CD4-positive, CD25-positive, alpha-beta regulatory T cell (primary cell): Measurements from ENCODE around the gene DYNC1H1. TPM values are rescaled to one million over a fixed set of nuclear protein-coding genes. Genes with fewer than 3 reads are reported as not detected.

Experiments
- ATAC-seq, 2 donors: fragments of 150-1000 bp; cut with Tn5 transposase; one replicate each; pipeline ENCODE4 v1.10.0; 2021; ENCODE audit warnings: low read depth in 2 of 2, moderate number of reproducible peaks in 2 of 2, moderate library complexity in 1 of 2
- DNase-seq, 3 donors: peaks; one replicate each; pipeline versions ENCODE4 v3.0.0 to v3.0.0-alpha.2; 2012 to 2022; ENCODE audit warnings: mixed read lengths in 1 of 3
- H3K27ac ChIP-seq: one replicate; pipeline ENCODE4 v1.7.0; 2013; ENCODE audit warnings: mild to moderate bottlenecking, low read length; ENCODE audit not compliant: insufficient read depth, poor library complexity, severe bottlenecking
- H3K27me3 ChIP-seq: one replicate; pipeline ENCODE4 v1.7.0; 2013; ENCODE audit warnings: low read length; ENCODE audit not compliant: control insufficient read depth, insufficient read depth
- H3K36me3 ChIP-seq: one replicate; pipeline ENCODE4 v1.7.0; 2013; ENCODE audit warnings: mild to moderate bottlenecking, low read length, moderate library complexity; ENCODE audit not compliant: control insufficient read depth, insufficient read depth
- H3K4me1 ChIP-seq: 2 replicates; pipeline ENCODE4 v1.7.0; 2013; ENCODE audit warnings: mild to moderate bottlenecking, low read length; ENCODE audit not compliant: insufficient read depth, control insufficient read depth, poor library complexity, severe bottlenecking
- H3K4me3 ChIP-seq: one replicate; pipeline ENCODE4 v1.7.0; 2013; ENCODE audit warnings: low read depth, mild to moderate bottlenecking, low read length, moderate library complexity
- H3K9me3 ChIP-seq, 2 experiments: 1 replicate in 1 of 2; 2 replicates in 1 of 2; pipeline ENCODE4 v1.7.0; 2013; ENCODE audit warnings: low read length in 2 of 2, mild to moderate bottlenecking in 1 of 2, moderate library complexity in 1 of 2; ENCODE audit not compliant: control insufficient read depth in 2 of 2
- H3K27ac Mint-ChIP-seq, 3 donors: one replicate each; pipeline ENCODE4 v1.8.0; 2020 to 2022; ENCODE audit warnings: mild to moderate bottlenecking in 3 of 3, mixed read lengths in 3 of 3, moderate library complexity in 2 of 3
- H3K27me3 Mint-ChIP-seq: one replicate; pipeline ENCODE4 v1.8.0; 2022; ENCODE audit warnings: mild to moderate bottlenecking, mixed read lengths
- H3K36me3 Mint-ChIP-seq: one replicate; pipeline ENCODE4 v1.8.0; 2020; ENCODE audit warnings: mixed read lengths
- H3K4me1 Mint-ChIP-seq, 4 donors: one replicate each; pipeline ENCODE4 v1.8.0; 2020 to 2022; ENCODE audit warnings: mixed read lengths in 4 of 4, mild to moderate bottlenecking in 1 of 4
- H3K4me3 Mint-ChIP-seq, 4 donors: one replicate each; pipeline ENCODE4 v1.8.0; 2020 to 2022; ENCODE audit warnings: mild to moderate bottlenecking in 4 of 4, mixed read lengths in 4 of 4, moderate library complexity in 3 of 4
- H3K9me3 Mint-ChIP-seq, 7 donors: one replicate each; pipeline ENCODE4 v1.8.0; 2020 to 2022; ENCODE audit warnings: mixed read lengths in 7 of 7, mild to moderate bottlenecking in 3 of 7, moderate library complexity in 2 of 7
- polyA plus RNA-seq, 4 donors: library from polyadenylated mRNA; unstranded; fragments of 300-500 nt; fragmentation: Illumina TruSeq; gene quantifications; one replicate each; pipeline ENCODE4 v1.2.3, GENCODE V29; 2021
- total RNA-seq: library from RNA; stranded (reverse); gene quantifications from one replicate; pipeline ENCODE4 v1.2.3, GENCODE V29; 2022

DYNC1H1 gene
- total and polyA plus RNA-seq, 5 donors from 2014 or later, result 23.6 to 314 (median 34.7) TPM

- Mint-ChIP-seq H3K27me3 (no peaks in the 10 kb centered on the region), H3K36me3 (peaks cover 65% of the 10 kb centered on the region), H3K4me3 (no peak overlapping the region), H3K27ac (no peak overlapping the region), H3K9me3 (no peaks in the 10 kb centered on the region), H3K4me1 (no peaks in the 10 kb centered on the region)
- Histone ChIP-seq H3K27me3 (no peaks in the 10 kb centered on the region), H3K27ac (no peak overlapping the region), H3K4me3 (no peak overlapping the region), H3K36me3 (peaks cover 95% of the 10 kb centered on the region), H3K4me1 (no peaks in the 10 kb centered on the region), H3K9me3 (no peaks in the 10 kb centered on the region)
- no peak for ATAC-seq
- no peak for DNase-seq
These were observed 44.5 kb downstream of the DYNC1H1 start for GRCh38 chr14:102008891-102009290.

DNA sequence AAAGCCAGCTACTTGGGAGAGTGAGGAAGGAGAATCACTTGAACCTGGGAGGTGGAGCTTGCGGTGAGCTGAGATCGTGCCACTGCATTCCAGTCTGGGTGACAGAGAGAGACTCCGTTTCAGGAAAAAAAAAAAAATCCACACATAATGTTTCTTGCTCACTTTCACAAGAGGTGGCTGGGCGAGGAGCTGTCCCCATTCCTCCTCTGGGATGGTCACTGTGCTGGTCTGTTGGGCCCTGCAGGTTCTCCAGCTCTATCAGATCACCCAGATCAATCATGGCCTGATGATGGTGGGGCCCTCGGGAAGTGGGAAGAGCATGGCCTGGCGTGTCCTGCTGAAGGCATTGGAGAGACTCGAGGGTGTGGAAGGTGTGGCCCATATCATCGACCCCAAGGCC is 47.3 kb downstream of the DYNC1H1 start:
- DNase-seq (no peak), ATAC-seq (no peak)
- Mint-ChIP-seq H3K36me3 (peaks cover 71% of the 10 kb centered on the region), H3K27ac (no peak overlapping the region), H3K4me3 (no peak overlapping the region), H3K9me3 (no peaks in the 10 kb centered on the region), H3K4me1 (no peaks in the 10 kb centered on the region), H3K27me3 (no peaks in the 10 kb centered on the region)
- Histone ChIP-seq H3K27ac (no peak overlapping the region), H3K27me3 (no peaks in the 10 kb centered on the region), H3K4me1 (no peaks in the 10 kb centered on the region), H3K9me3 (no peaks in the 10 kb centered on the region), H3K4me3 (no peak overlapping the region), H3K36me3 (peaks cover 97% of the 10 kb centered on the region)

DNA sequence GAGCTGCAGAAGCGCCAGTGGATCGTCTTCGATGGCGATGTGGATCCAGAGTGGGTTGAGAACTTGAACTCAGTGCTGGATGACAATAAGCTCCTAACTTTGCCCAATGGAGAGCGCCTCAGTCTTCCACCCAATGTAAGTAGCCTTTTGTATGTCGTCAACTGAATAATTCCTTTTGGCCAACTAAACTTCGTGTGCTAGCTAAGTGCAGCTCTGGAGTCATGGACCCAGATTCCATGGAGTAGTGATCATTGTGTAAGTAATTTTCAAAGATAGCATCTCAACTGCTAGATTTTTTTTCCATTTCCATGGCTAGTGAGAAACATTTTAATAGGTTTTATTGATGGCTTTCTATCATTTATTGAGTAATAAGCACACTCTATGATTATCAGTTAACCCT is 48.0 kb downstream of the DYNC1H1 start:
- Mint-ChIP-seq H3K9me3 (no peaks in the 10 kb centered on the region), H3K27me3 (no peaks in the 10 kb centered on the region), H3K36me3 (peaks cover 70% of the 10 kb centered on the region), H3K4me3 (no peak overlapping the region), H3K4me1 (no peaks in the 10 kb centered on the region), H3K27ac (no peak overlapping the region)
- H3K4me1 ChIP-seq, result no peaks in the 10 kb centered on the region
- ATAC-seq (no peak), DNase-seq (no peak)
- H3K27me3 ChIP-seq, result no peaks in the 10 kb centered on the region
- no peak overlapping the region for H3K27ac ChIP-seq
- no peak overlapping the region for H3K4me3 ChIP-seq
- peaks cover 98% of the 10 kb centered on the region for H3K36me3 ChIP-seq
- H3K9me3 ChIP-seq, result no peaks in the 10 kb centered on the region

DNA sequence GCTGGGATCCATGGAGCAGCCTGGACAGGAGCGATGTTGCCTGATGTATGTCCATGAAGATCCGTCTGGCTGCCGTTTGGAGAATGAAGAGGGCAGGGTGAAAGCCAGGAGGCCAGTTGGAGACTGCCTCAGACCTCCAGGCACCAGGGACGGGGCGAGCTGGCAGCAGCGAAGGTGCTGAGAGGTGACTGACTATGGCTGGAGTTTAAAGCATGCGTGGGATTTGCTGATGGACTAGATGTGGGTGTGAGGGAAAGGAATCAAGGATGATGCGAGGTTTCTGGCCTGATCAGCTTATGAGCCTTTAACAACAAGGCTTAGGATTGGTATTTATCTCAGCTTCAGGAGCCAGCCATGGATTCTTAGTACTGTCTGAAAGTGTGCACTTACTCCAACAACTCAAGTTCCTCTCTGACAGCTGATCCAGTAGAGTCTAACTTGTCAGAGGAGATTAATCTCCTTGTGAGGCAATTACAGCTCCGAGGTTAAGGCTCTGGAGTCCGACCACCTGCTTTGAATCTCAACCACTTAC is 49.4 kb downstream of the DYNC1H1 start:
- no peak for ATAC-seq
- Histone ChIP-seq H3K9me3 (no peaks in the 10 kb centered on the region), H3K36me3 (peaks cover 95% of the 10 kb centered on the region), H3K27ac (no peak overlapping the region), H3K27me3 (no peaks in the 10 kb centered on the region), H3K4me3 (no peak overlapping the region), H3K4me1 (no peaks in the 10 kb centered on the region)
- Mint-ChIP-seq H3K4me3 (no peak overlapping the region), H3K9me3 (no peaks in the 10 kb centered on the region), H3K4me1 (peaks cover 0 to 3% (median 0%) of the 10 kb centered on the region in 4 donors), H3K36me3 (peaks cover 77% of the 10 kb centered on the region), H3K27me3 (no peaks in the 10 kb centered on the region), H3K27ac (no peak overlapping the region)
- DNase-seq, result no peak

- peaks cover 80% of the 10 kb centered on the region for H3K36me3 Mint-ChIP-seq
- ATAC-seq (no peak), DNase-seq (no peak)
- H3K27ac Mint-ChIP-seq, result no peak overlapping the region
- peaks cover 0 to 13% (median 7%) of the 10 kb centered on the region in 4 donors for H3K4me1 Mint-ChIP-seq
- H3K27me3 Mint-ChIP-seq, result no peaks in the 10 kb centered on the region
- H3K4me3 Mint-ChIP-seq, result no peak overlapping the region
- no peaks in the 10 kb centered on the region for H3K9me3 Mint-ChIP-seq
- no peaks in the 10 kb centered on the region for H3K27me3 ChIP-seq
- no peak overlapping the region for H3K4me3 ChIP-seq
- no peaks in the 10 kb centered on the region for H3K9me3 ChIP-seq
- H3K4me1 ChIP-seq, result peaks cover 8% of the 10 kb centered on the region
- H3K27ac ChIP-seq, result no peak overlapping the region
- H3K36me3 ChIP-seq, result peaks cover 95% of the 10 kb centered on the region
These were observed 50.8 kb downstream of the DYNC1H1 start for GRCh38 chr14:102015045-102015685.

GRCh38 chr14:102015771-102016170 is 51.4 kb downstream of the DYNC1H1 start:
- Histone ChIP-seq H3K9me3 (no peaks in the 10 kb centered on the region), H3K27ac (no peak overlapping the region), H3K27me3 (no peaks in the 10 kb centered on the region), H3K36me3 (peaks cover 95% of the 10 kb centered on the region), H3K4me1 (peaks cover 13% of the 10 kb centered on the region), H3K4me3 (no peak overlapping the region)
- H3K36me3 Mint-ChIP-seq, result peaks cover 80% of the 10 kb centered on the region
- DNase-seq (no peak), ATAC-seq (no peak)
- no peak overlapping the region for H3K4me3 Mint-ChIP-seq
- peaks cover 0 to 20% (median 12%) of the 10 kb centered on the region in 4 donors for H3K4me1 Mint-ChIP-seq
- no peaks in the 10 kb centered on the region for H3K9me3 Mint-ChIP-seq
- peak overlapping the region in 1 of 3 donors; percentile 19 for H3K27ac Mint-ChIP-seq
- H3K27me3 Mint-ChIP-seq, result no peaks in the 10 kb centered on the region

DNA sequence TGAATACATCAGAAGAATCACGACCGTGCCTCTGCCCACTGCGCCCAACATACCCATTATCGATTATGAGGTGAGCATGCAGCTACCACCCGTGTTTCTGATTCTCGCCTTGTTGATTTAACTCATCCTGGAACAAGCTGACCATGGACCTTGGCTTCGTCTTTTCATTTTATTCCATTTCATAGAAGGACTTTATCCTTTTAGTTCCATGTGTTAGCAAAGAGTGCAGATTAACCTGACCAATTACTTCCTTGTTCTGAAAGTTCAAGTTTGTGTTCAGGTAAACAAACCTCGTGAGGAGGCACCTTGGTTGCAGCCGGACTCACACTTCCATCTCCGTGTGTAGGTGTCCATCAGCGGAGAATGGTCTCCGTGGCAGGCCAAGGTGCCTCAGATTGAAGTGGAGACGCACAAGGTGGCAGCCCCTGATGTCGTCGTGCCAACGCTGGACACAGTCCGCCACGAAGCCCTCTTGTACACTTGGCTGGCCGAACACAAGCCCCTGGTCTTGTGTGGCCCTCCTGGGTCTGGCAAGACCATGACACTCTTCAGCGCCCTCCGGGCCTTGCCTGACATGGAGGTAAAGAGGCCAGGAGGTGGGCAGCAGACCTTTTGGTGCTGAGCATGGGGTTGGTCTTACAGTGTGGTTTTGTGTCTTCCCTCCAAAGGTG is 52.2 kb downstream of the DYNC1H1 start:
- peaks cover 13% of the 10 kb centered on the region for H3K4me1 ChIP-seq
- Mint-ChIP-seq H3K27me3 (no peaks in the 10 kb centered on the region), H3K36me3 (peaks cover 78% of the 10 kb centered on the region), H3K4me3 (no peak overlapping the region), H3K9me3 (no peaks in the 10 kb centered on the region), H3K27ac (no peak overlapping the region), H3K4me1 (peaks cover 0 to 26% (median 12%) of the 10 kb centered on the region in 4 donors)
- H3K4me3 ChIP-seq, result no peak overlapping the region
- no peaks in the 10 kb centered on the region for H3K27me3 ChIP-seq
- peaks cover 95% of the 10 kb centered on the region for H3K36me3 ChIP-seq
- DNase-seq, result no peak
- no peak overlapping the region for H3K27ac ChIP-seq
- H3K9me3 ChIP-seq, result no peaks in the 10 kb centered on the region
- ATAC-seq, result no peak

DNA sequence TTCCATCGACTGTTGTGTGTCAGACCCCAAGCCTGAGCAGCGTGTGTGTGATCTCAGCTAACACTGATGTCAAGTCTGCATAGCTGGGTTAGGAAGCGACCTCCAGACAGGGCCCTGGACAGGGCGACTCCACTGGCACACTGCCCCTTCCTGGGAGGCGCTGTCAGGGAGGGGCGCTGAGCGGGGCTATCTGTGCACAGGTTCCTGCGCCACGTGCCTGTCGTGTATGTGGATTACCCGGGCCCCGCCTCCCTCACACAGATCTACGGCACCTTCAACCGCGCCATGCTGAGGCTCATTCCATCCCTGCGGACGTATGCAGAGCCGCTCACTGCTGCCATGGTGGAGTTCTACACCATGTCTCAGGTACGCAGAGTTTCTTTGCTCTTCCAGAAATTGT is 53.9 kb downstream of the DYNC1H1 start:
- H3K4me1 ChIP-seq, result peaks cover 13% of the 10 kb centered on the region
- H3K36me3 Mint-ChIP-seq, result peaks cover 66% of the 10 kb centered on the region
- no peak overlapping the region for H3K27ac ChIP-seq
- no peaks in the 10 kb centered on the region for H3K9me3 Mint-ChIP-seq
- H3K9me3 ChIP-seq, result no peaks in the 10 kb centered on the region
- no peak overlapping the region for H3K27ac Mint-ChIP-seq
- H3K4me1 Mint-ChIP-seq, result peaks cover 0 to 26% (median 12%) of the 10 kb centered on the region in 4 donors
- H3K27me3 ChIP-seq, result no peaks in the 10 kb centered on the region
- peaks cover 94% of the 10 kb centered on the region for H3K36me3 ChIP-seq
- H3K4me3 ChIP-seq, result no peak overlapping the region
- H3K27me3 Mint-ChIP-seq, result no peaks in the 10 kb centered on the region
- ATAC-seq, result no peak
- DNase-seq, result no peak
- no peak overlapping the region for H3K4me3 Mint-ChIP-seq
